ENCODE measurements around the gene SNN. TPM values are rescaled to one million over a fixed set of nuclear protein-coding genes. Genes with fewer than 3 reads are reported as not detected.

The SNN gene
- total RNA-seq, 1 donor from 2014 or later: 16.7 TPM

- Histone ChIP-seq H3K79me2 (ENCODE audit: insufficient read depth, low read length) (no peaks in the 10 kb centered on the region), H3K4me3 (ENCODE audit: insufficient read depth, low read depth, low read length) (no peak overlapping the region), H3K36me3 (ENCODE audit: insufficient read depth, low read length) (no peaks in the 10 kb centered on the region), H3K27me3 (ENCODE audit: insufficient read depth, low read length) (no peaks in the 10 kb centered on the region), H3K27ac (ENCODE audit: low read depth, low read length) (peak overlapping the region; percentile 64), H3K9ac (ENCODE audit: low read length) (peak overlapping the region; percentile 76), H2AFZ (ENCODE audit: low read depth, low read length) (peak overlapping the region; percentile 70), H3K9me3 (ENCODE audit: insufficient read depth, low read depth, low read length) (no peaks in the 10 kb centered on the region), H3K4me2 (ENCODE audit: low read length) (peak overlapping the region; percentile 80), H4K20me1 (ENCODE audit: insufficient read depth, low read length) (no peaks in the 10 kb centered on the region), H3K4me1 (ENCODE audit: insufficient read depth, low read length) (peaks cover 25% of the 10 kb centered on the region)
- Mint-ChIP-seq H3K36me3 (ENCODE audit: low read depth, unreplicated experiment) (no peaks in the 10 kb centered on the region), H3K27me3 (ENCODE audit: low read depth, unreplicated experiment) (peaks cover 3% of the 10 kb centered on the region), H3K4me3 (ENCODE audit: unreplicated experiment) (no peak overlapping the region), H3K4me1 (ENCODE audit: low read depth, unreplicated experiment) (peaks cover 36% of the 10 kb centered on the region), H3K27ac (ENCODE audit: unreplicated experiment) (peak overlapping the region; percentile 53), H3K9me3 (ENCODE audit: unreplicated experiment) (no peaks in the 10 kb centered on the region)
- FAIRE-seq (no peak), DNase-seq (ENCODE audit: low read depth) (no peak)
- TF ChIP-seq EZH2 (IDR thresholded peaks at IDR 0.05; ENCODE audit: insufficient read depth, low read length) (no peak), CTCF (IDR thresholded peaks at IDR 0.05; ENCODE audit: insufficient read depth, low read depth, low read length) (no peak)
Observed at GRCh38 chr16:11633113-11633512, 35.1 kb upstream of the SNN start.

GRCh38 chr16:11634312-11634711 lies 33.9 kb upstream of the SNN start:
- Histone ChIP-seq H3K4me2 (ENCODE audit: low read length) (no peak overlapping the region), H3K9ac (ENCODE audit: low read length) (no peak overlapping the region), H3K27ac (ENCODE audit: low read depth, low read length) (no peak overlapping the region), H3K79me2 (ENCODE audit: insufficient read depth, low read length) (no peaks in the 10 kb centered on the region), H4K20me1 (ENCODE audit: insufficient read depth, low read length) (no peaks in the 10 kb centered on the region), H3K4me1 (ENCODE audit: insufficient read depth, low read length) (peaks cover 15% of the 10 kb centered on the region), H2AFZ (ENCODE audit: low read depth, low read length) (no peak overlapping the region), H3K9me3 (ENCODE audit: insufficient read depth, low read depth, low read length) (no peaks in the 10 kb centered on the region), H3K27me3 (ENCODE audit: insufficient read depth, low read length) (no peaks in the 10 kb centered on the region), H3K36me3 (ENCODE audit: insufficient read depth, low read length) (no peaks in the 10 kb centered on the region), H3K4me3 (ENCODE audit: insufficient read depth, low read depth, low read length) (no peak overlapping the region)
- Mint-ChIP-seq H3K4me3 (ENCODE audit: unreplicated experiment) (no peak overlapping the region), H3K27me3 (ENCODE audit: low read depth, unreplicated experiment) (peaks cover 3% of the 10 kb centered on the region), H3K27ac (ENCODE audit: unreplicated experiment) (no peak overlapping the region), H3K4me1 (ENCODE audit: low read depth, unreplicated experiment) (peaks cover 30% of the 10 kb centered on the region), H3K9me3 (ENCODE audit: unreplicated experiment) (no peaks in the 10 kb centered on the region), H3K36me3 (ENCODE audit: low read depth, unreplicated experiment) (no peaks in the 10 kb centered on the region)
- TF ChIP-seq CTCF (IDR thresholded peaks at IDR 0.05; ENCODE audit: insufficient read depth, low read depth, low read length) (no peak), EZH2 (IDR thresholded peaks at IDR 0.05; ENCODE audit: insufficient read depth, low read length) (no peak)
- FAIRE-seq: no peak
- DNase-seq (ENCODE audit: low read depth): no peak

- Histone ChIP-seq H2AFZ (ENCODE audit: low read depth, low read length) (no peak overlapping the region), H3K4me1 (ENCODE audit: insufficient read depth, low read length) (peaks cover 21% of the 10 kb centered on the region), H3K36me3 (ENCODE audit: insufficient read depth, low read length) (no peaks in the 10 kb centered on the region), H3K27me3 (ENCODE audit: insufficient read depth, low read length) (no peaks in the 10 kb centered on the region), H3K9ac (ENCODE audit: low read length) (no peak overlapping the region), H3K4me3 (ENCODE audit: insufficient read depth, low read depth, low read length) (no peak overlapping the region), H3K27ac (ENCODE audit: low read depth, low read length) (no peak overlapping the region), H3K79me2 (ENCODE audit: insufficient read depth, low read length) (no peaks in the 10 kb centered on the region), H3K4me2 (ENCODE audit: low read length) (no peak overlapping the region), H4K20me1 (ENCODE audit: insufficient read depth, low read length) (no peaks in the 10 kb centered on the region), H3K9me3 (ENCODE audit: insufficient read depth, low read depth, low read length) (no peaks in the 10 kb centered on the region)
- Mint-ChIP-seq H3K4me1 (ENCODE audit: low read depth, unreplicated experiment) (peaks cover 31% of the 10 kb centered on the region), H3K4me3 (ENCODE audit: unreplicated experiment) (no peak overlapping the region), H3K36me3 (ENCODE audit: low read depth, unreplicated experiment) (no peaks in the 10 kb centered on the region), H3K27me3 (ENCODE audit: low read depth, unreplicated experiment) (peaks cover 3% of the 10 kb centered on the region), H3K9me3 (ENCODE audit: unreplicated experiment) (no peaks in the 10 kb centered on the region), H3K27ac (ENCODE audit: unreplicated experiment) (no peak overlapping the region)
- TF ChIP-seq EZH2 (IDR thresholded peaks at IDR 0.05; ENCODE audit: insufficient read depth, low read length) (no peak), CTCF (IDR thresholded peaks at IDR 0.05; ENCODE audit: insufficient read depth, low read depth, low read length) (no peak)
- no peak for DNase-seq (ENCODE audit: low read depth)
- FAIRE-seq: no peak
Observed at GRCh38 chr16:11635113-11635652, 33.1 kb upstream of the SNN start.
